DOHH2 (cell line): ENCODE results near the gene CDH10.

Source experiments
- CTCF ChIP-seq: fragments of 200-600 bp; sonication (generic); IDR thresholded peaks from one replicate; pipeline ENCODE4 v1.5.1; 2014; ENCODE audit warnings: antibody characterized with exemption, mild to moderate bottlenecking, low read depth, low read length; ENCODE audit not compliant: poor library complexity, severe bottlenecking
- EZH2phosphoT487 ChIP-seq: fragments of 200-600 bp; sonication (generic); IDR thresholded peaks from 2 replicates; pipeline ENCODE4 v1.6.1; 2017; ENCODE audit warnings: borderline replicate concordance, mild to moderate bottlenecking, antibody characterized with exemption, low read length, moderate library complexity, mixed read lengths

GRCh38 chr5:24691074-24691473 is 46.3 kb upstream of the CDH10 start:
- TF ChIP-seq CTCF, result no peak
- no peak for TF ChIP-seq EZH2phosphoT487
